MCF 10A (cell line): ENCODE measurements around the gene PPP1R12B. TPM values are rescaled to one million over a fixed set of nuclear protein-coding genes. Genes with fewer than 3 reads are reported as not detected.

Experiments used
- BruUV-seq: library from RNA; stranded (reverse); fragments of 400-500 nt; replicated peaks from 2 replicates; lab custom pipeline; 2021; lab: Mats Ljungman, UMichigan
- CTCF ChIA-PET: fragments of 300-600 bp; sonication (Branson Sonifier 250); formaldehyde crosslinking; extraction: SDS; loops from one replicate; lab custom pipeline; 2021; ENCODE audit warnings: antibody characterized with exemption, inconsistent platforms; lab: Yijun Ruan, JAX
- POLR2A ChIA-PET: fragments of 300-600, 350-650 bp; sonication (Branson Sonifier 250); formaldehyde crosslinking; extraction: SDS; loops from one replicate; lab custom pipeline; 2020; ENCODE audit warnings: antibody characterized with exemption, inconsistent platforms; lab: Yijun Ruan, JAX
- DNase-seq: peaks from one replicate; pipeline ENCODE4 v3.0.0-alpha.2; 2018; ENCODE audit not compliant: unreplicated experiment
- H3K27ac Mint-ChIP-seq: one replicate; pipeline ENCODE4 v1.8.0; 2022; ENCODE audit warnings: mild to moderate bottlenecking, low read depth, mixed read lengths; ENCODE audit not compliant: unreplicated experiment
- H3K27me3 Mint-ChIP-seq: one replicate; pipeline ENCODE4 v1.8.0; 2022; ENCODE audit warnings: mixed read lengths; ENCODE audit not compliant: insufficient read depth, unreplicated experiment
- H3K36me3 Mint-ChIP-seq: one replicate; pipeline ENCODE4 v1.8.0; 2022; ENCODE audit warnings: mild to moderate bottlenecking, moderate library complexity, mixed read lengths; ENCODE audit not compliant: insufficient read depth, unreplicated experiment
- H3K4me1 Mint-ChIP-seq: one replicate; pipeline ENCODE4 v1.8.0; 2022; ENCODE audit warnings: mixed read lengths; ENCODE audit not compliant: insufficient read depth, unreplicated experiment
- H3K4me3 Mint-ChIP-seq: one replicate; pipeline ENCODE4 v1.8.0; 2022; ENCODE audit warnings: mild to moderate bottlenecking, moderate library complexity, mixed read lengths; ENCODE audit not compliant: unreplicated experiment
- H3K9me3 Mint-ChIP-seq: one replicate; pipeline ENCODE4 v1.8.0; 2022; ENCODE audit warnings: mixed read lengths; ENCODE audit not compliant: unreplicated experiment
- CTCF ChIP-seq: fragments of 200-600 bp; IDR thresholded peaks from one replicate; pipeline ENCODE4 v1.8.0; 2022; ENCODE audit warnings: antibody characterized with exemption, mild to moderate bottlenecking; ENCODE audit not compliant: unreplicated experiment
- intact Hi-C: fragments of 100-400 bp; cut with micrococcal nuclease; formaldehyde crosslinking; loops from 2 replicates; pipeline ENCODE4 v1.14.1; 2022
- total RNA-seq: library from RNA; stranded (reverse); gene quantifications from 2 replicates; pipeline ENCODE4 v1.2.3, GENCODE V29; 2022

Gene PPP1R12B
- total RNA-seq, 1 experiment from 2014 or later = 33.8 TPM

- POLR2A ChIA-PET = interaction anchor here (0.7 to 2.1 kb wide), 5 partner anchors 15 to 213 kb away, joined by 3 to 8 read pairs (median 5); no protein-coding TSS in a partner anchor
- Mint-ChIP-seq H3K27me3 (no peaks in the 10 kb centered on the region), H3K27ac (no peak overlapping the region), H3K9me3 (no peaks in the 10 kb centered on the region), H3K36me3 (peaks cover 16% of the 10 kb centered on the region), H3K4me1 (no peaks in the 10 kb centered on the region), H3K4me3 (no peak overlapping the region)
- no TSS peak for BruUV-seq
- TF ChIP-seq CTCF = no peak
- CTCF ChIA-PET = interaction anchor here (0.5 to 4.0 kb wide), 9 partner anchors 10 to 588 kb away, joined by 3 to 22 read pairs (median 5); no protein-coding TSS in a partner anchor
- no peak for DNase-seq
- intact Hi-C loops = no loop called here
Measured at GRCh38 chr1:202561240-202561639, 212.7 kb downstream of the PPP1R12B start.

DNA sequence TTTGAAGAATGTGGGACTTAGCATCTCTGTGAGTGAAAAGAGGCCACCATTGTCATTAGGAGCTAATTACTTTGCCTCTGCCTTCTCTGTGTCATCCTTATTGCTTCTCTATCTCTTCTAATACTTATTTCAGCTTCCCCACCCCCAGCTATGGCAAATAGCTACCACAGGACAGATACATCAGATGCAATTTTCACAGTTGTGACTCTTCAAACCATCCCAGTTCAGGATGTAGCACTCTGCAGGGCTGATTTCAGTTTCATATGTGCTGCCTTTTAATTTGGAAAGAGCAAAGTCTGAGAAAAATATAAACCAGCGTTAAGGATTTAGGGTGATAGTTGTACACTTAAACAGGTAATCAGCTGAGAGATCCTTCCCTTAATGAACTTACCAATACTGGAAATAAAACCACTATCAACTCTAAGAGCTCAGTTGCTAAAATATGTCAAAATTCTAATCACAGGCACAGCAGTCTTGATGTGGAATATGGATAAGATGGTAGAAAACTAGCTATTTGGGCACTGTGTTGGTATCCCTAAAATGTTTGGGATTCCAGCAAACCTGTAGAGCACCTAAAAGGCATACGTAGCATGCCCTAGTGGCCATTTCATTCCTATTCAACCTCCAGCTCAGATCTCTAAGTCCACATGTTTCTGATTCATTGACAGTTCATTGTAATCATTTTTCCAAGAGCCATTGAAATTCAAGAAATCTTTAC lies 213.4 kb downstream of the PPP1R12B start:
- Mint-ChIP-seq H3K27ac (no peak overlapping the region), H3K4me3 (no peak overlapping the region), H3K4me1 (no peaks in the 10 kb centered on the region), H3K9me3 (no peaks in the 10 kb centered on the region), H3K36me3 (peaks cover 16% of the 10 kb centered on the region), H3K27me3 (no peaks in the 10 kb centered on the region)
- CTCF ChIA-PET = interaction anchor here (0.5 to 4.0 kb wide), 13 partner anchors 10 to 589 kb away, joined by 3 to 22 read pairs (median 4); no protein-coding TSS in a partner anchor
- no peak for DNase-seq
- POLR2A ChIA-PET = interaction anchor here (0.7 to 2.1 kb wide), 5 partner anchors 10 to 58 kb away, joined by 3 to 8 read pairs (median 5); no protein-coding TSS in a partner anchor
- intact Hi-C loops = no loop called here
- no TSS peak for BruUV-seq
- TF ChIP-seq CTCF = peak; percentile 12

DNA sequence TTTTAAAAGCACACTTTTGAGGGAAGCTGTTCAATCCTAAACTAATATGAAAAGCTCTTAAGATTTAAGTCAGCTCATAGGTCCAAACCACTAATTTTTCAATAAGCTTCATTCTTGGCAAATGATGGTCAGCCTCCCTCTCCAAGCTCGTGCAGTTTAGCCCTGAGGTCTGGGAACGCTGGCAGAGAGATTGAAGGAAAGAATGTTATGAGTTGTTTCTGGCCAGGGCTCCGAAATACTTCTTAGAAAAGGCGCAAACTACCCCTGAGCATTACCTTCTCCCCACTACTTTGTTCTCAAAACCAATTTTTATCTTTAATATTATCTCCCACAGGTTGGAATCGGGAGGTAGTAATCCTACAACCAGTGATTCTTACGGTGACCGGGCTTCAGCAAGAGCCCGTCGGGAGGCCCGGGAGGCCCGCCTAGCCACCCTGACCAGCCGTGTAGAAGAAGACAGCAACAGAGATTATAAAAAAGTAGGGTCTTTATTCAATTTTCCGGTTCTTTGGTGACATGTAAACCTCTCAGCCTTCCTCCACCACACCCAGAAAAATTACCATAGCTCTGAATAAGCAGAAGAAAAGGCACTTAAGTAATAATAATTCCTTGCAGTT lies 214.1 kb downstream of the PPP1R12B start:
- POLR2A ChIA-PET = interaction anchor here (1.3 to 2.1 kb wide), 4 partner anchors 10 to 27 kb away, joined by 3 to 8 read pairs (median 5); no protein-coding TSS in a partner anchor
- Mint-ChIP-seq H3K27ac (no peak overlapping the region), H3K9me3 (no peaks in the 10 kb centered on the region), H3K27me3 (no peaks in the 10 kb centered on the region), H3K4me3 (no peak overlapping the region), H3K4me1 (no peaks in the 10 kb centered on the region), H3K36me3 (peaks cover 19% of the 10 kb centered on the region)
- CTCF ChIA-PET = interaction anchor here (0.6 to 4.0 kb wide), 11 partner anchors 9 to 97 kb away, joined by 3 to 22 read pairs (median 4); no protein-coding TSS in a partner anchor
- BruUV-seq = no TSS peak
- intact Hi-C loops = no loop called here
- no peak for DNase-seq
- TF ChIP-seq CTCF = no peak

DNA sequence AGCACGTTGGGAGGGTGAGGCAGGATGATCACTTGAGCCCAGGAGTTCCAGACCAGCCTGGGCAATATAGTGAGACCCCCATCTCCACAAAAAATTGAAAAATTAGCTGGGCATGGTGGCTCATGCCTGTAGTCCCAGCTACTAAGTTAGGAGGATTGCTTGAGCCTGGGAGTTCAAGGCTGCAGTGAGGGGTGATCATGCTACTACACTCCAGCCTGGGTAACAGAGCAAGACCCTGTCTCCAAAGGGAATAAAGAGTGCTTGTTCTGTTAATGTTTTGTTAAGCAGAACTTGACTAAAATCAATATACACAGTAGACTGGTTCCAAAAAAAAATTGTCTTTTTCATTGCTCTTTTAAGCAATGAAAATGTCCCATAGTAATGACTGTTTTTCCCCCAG lies 215.3 kb downstream of the PPP1R12B start:
- H3K9me3 Mint-ChIP-seq = no peaks in the 10 kb centered on the region
- H3K27me3 Mint-ChIP-seq = no peaks in the 10 kb centered on the region
- H3K4me3 Mint-ChIP-seq = no peak overlapping the region
- CTCF ChIA-PET = interaction anchor here (1.1 to 4.0 kb wide), 3 partner anchors 10 to 36 kb away, joined by 3 to 11 read pairs (median 3); no protein-coding TSS in a partner anchor
- TF ChIP-seq CTCF = no peak
- no TSS peak for BruUV-seq
- peaks cover 27% of the 10 kb centered on the region for H3K36me3 Mint-ChIP-seq
- POLR2A ChIA-PET = interaction anchor here (0.7 to 1.3 kb wide), 3 partner anchors 12 to 214 kb away, joined by 3 to 4 read pairs (median 3); no protein-coding TSS in a partner anchor
- H3K4me1 Mint-ChIP-seq = no peaks in the 10 kb centered on the region
- no peak overlapping the region for H3K27ac Mint-ChIP-seq
- intact Hi-C loops = no loop called here
- DNase-seq = no peak
